Neural cell (in vitro differentiated cells): Measurements from ENCODE around the gene CALML4. TPM values are rescaled to one million over a fixed set of nuclear protein-coding genes. Genes with fewer than 3 reads are reported as not detected.

ENCODE experiments used
- H2AFZ ChIP-seq: fragments of 200-600, 300-800 bp; sonication (generic), shearing (Covaris generic); 2 replicates; pipeline ENCODE4 v1.6.0; 2014; ENCODE audit warnings: low read depth, mild to moderate bottlenecking, antibody characterized with exemption, low read length, moderate library complexity
- H3F3A ChIP-seq: fragments of 200-600 bp; shearing (Covaris generic); 2 replicates; pipeline ENCODE4 v1.6.1; 2016; ENCODE audit warnings: mild to moderate bottlenecking, moderate library complexity, mixed read lengths, antibody characterized with exemption, low read length; ENCODE audit not compliant: insufficient read depth, poor library complexity, severe bottlenecking
- H3K27ac ChIP-seq: fragments of 200-600, 300-800 bp; sonication (generic), shearing (Covaris generic); 2 replicates; pipeline ENCODE4 v1.5.1; 2014; ENCODE audit warnings: mild to moderate bottlenecking, low read length, moderate library complexity
- H3K27me3 ChIP-seq: fragments of 300-800, 200-600 bp; sonication (generic), shearing (Covaris generic); 2 replicates; pipeline ENCODE4 v1.6.0; 2014; ENCODE audit warnings: mild to moderate bottlenecking, low read depth, low read length, moderate library complexity; ENCODE audit not compliant: insufficient read depth
- H3K36me3 ChIP-seq: fragments of 300-800, 200-600 bp; sonication (generic), shearing (Covaris generic); 2 replicates; pipeline ENCODE4 v1.5.1; 2014; ENCODE audit warnings: mild to moderate bottlenecking, antibody characterized with exemption, low read length, moderate library complexity; ENCODE audit not compliant: insufficient read depth
- H3K4me2 ChIP-seq: fragments of 300-800, 200-600 bp; sonication (generic), shearing (Covaris generic); 2 replicates; pipeline ENCODE4 v1.6.0; 2014; ENCODE audit warnings: mild to moderate bottlenecking, low read length
- H3K4me3 ChIP-seq: fragments of 300-800, 200-600 bp; sonication (generic), shearing (Covaris generic); 2 replicates; pipeline ENCODE4 v1.5.1; 2014; ENCODE audit warnings: mild to moderate bottlenecking, low read length, moderate library complexity
- H3K79me2 ChIP-seq: fragments of 200-600 bp; shearing (Covaris generic); replicated peaks from 2 replicates; pipeline ENCODE4 v1.6.0; 2014; ENCODE audit warnings: mild to moderate bottlenecking, low read length, moderate library complexity; ENCODE audit not compliant: insufficient read depth
- H3K9ac ChIP-seq: fragments of 300-800, 200-600 bp; sonication (generic), shearing (Covaris generic); 2 replicates; pipeline ENCODE4 v1.6.1; 2016; ENCODE audit warnings: mild to moderate bottlenecking, low read length, mixed read lengths
- H3K9me2 ChIP-seq: fragments of 200-600 bp; shearing (Covaris generic); 2 replicates; pipeline ENCODE4 v1.6.1; 2016; ENCODE audit warnings: mild to moderate bottlenecking, low read length, mixed read lengths; ENCODE audit not compliant: insufficient read depth
- H3K9me3 ChIP-seq: fragments of 200-600, 300-800 bp; sonication (generic), shearing (Covaris generic); 2 replicates; pipeline ENCODE4 v1.6.1; 2016; ENCODE audit warnings: mild to moderate bottlenecking, mixed run types, low read length, moderate library complexity, mixed read lengths
- H4K20me1 ChIP-seq: fragments of 200-600 bp; shearing (Covaris generic); 2 replicates; pipeline ENCODE4 v1.6.1; 2016; ENCODE audit warnings: mild to moderate bottlenecking, mixed run types; ENCODE audit not compliant: insufficient read depth
- EP300 ChIP-seq: fragments of 450-650 bp; conservative IDR thresholded peaks from 2 replicates; pipeline ENCODE4 v1.6.1; 2014; ENCODE audit warnings: antibody characterized with exemption, mild to moderate bottlenecking, moderate library complexity; ENCODE audit not compliant: poor library complexity, severe bottlenecking
- EZH2 ChIP-seq: fragments of 200-600, 300-800 bp; shearing (Covaris generic), sonication (generic); IDR thresholded peaks from 2 replicates; pipeline ENCODE4 v1.6.1; 2014; ENCODE audit warnings: antibody characterized with exemption, low read length, borderline replicate concordance, mild to moderate bottlenecking; ENCODE audit not compliant: insufficient read depth, poor library complexity, severe bottlenecking
- MXI1 ChIP-seq: fragments of 450-650 bp; conservative IDR thresholded peaks from 2 replicates; pipeline ENCODE4 v1.6.1; 2014; ENCODE audit warnings: antibody characterized with exemption, mild to moderate bottlenecking; ENCODE audit not compliant: poor library complexity, severe bottlenecking
- POLR2AphosphoS5 ChIP-seq: IDR thresholded peaks from 2 replicates; pipeline ENCODE4 v1.6.1; 2012
- RAD21 ChIP-seq: fragments of 450-650 bp; conservative IDR thresholded peaks from 2 replicates; pipeline ENCODE4 v1.6.1; 2014; ENCODE audit warnings: antibody characterized with exemption, mild to moderate bottlenecking, moderate library complexity
- SMC3 ChIP-seq: fragments of 450-650 bp; conservative IDR thresholded peaks from 2 replicates; pipeline ENCODE4 v1.6.1; 2014; ENCODE audit warnings: antibody characterized with exemption, mild to moderate bottlenecking, moderate library complexity; ENCODE audit not compliant: poor library complexity
- TAF1 ChIP-seq: IDR thresholded peaks from 2 replicates; pipeline ENCODE4 v1.6.1; 2012; ENCODE audit warnings: low read depth
- polyA plus RNA-seq: library from polyadenylated mRNA; depleted of rRNA; stranded (reverse); fragments of >200 nt; gene quantifications from 2 replicates; pipeline ENCODE4 v1.2.3, GENCODE V29; 2014
- TF ChIP-seq, protein P1 (sequence below): fragments of 450-650 bp; IDR thresholded peaks from 2 replicates; pipeline ENCODE4 v1.5.1; 2014; ENCODE audit warnings: antibody characterized with exemption, mild to moderate bottlenecking, moderate library complexity; ENCODE audit not compliant: poor library complexity, severe bottlenecking
- TF ChIP-seq, protein P2 (sequence below): IDR thresholded peaks from 2 replicates; pipeline ENCODE4 v1.6.1; 2012; ENCODE audit warnings: borderline replicate concordance

The CALML4 gene
- polyA plus RNA-seq, 1 donor from 2014 or later, result 0.43 TPM

DNA sequence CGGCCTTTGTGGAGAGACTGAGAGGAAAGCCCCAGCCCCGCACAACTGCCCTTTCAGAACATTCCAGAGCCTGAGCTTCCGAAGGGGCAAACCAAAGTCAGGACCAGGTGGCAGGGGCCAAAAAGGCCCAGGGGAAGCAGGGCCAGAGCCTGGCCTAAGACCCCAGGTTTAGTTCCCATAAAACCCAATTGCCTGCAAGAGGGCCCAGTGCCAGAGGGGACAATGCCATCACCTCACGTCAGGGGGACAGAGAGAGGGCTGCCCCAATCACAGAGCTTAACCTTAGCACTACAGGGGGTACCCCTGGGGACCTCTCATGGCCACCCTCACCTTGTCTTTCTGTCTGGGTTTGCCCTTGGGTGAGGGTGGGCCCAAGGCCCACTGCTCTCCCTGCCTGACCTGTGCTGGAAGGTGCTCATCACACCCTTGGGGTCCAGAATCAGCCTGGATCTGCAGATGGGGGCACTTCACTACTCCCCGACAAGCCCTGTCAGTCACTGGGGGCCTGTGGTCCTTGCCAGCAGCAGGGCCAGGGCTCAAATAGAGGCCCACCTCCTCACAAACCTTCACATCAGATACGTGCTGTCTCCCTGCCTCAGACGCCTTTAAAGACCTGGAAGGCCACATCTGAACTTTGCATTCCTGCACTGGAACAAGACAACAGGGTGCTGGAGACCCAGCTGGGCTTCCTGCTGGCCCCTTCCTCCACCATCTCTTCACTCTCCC, 3.8 kb downstream of the CALML4 start:
- Histone ChIP-seq H3K9me3 (no peaks in the 10 kb centered on the region), H4K20me1 (no peaks in the 10 kb centered on the region), H3K4me3 (no peak overlapping the region), H3K36me3 (no peaks in the 10 kb centered on the region), H3K27me3 (no peaks in the 10 kb centered on the region), H3K4me2 (no peak overlapping the region), H3K9ac (no peak overlapping the region), H3K79me2 (no peaks in the 10 kb centered on the region), H3K9me2 (no peaks in the 10 kb centered on the region), H3F3A (no peaks in the 10 kb centered on the region), H3K27ac (no peak overlapping the region), H2AFZ (no peak overlapping the region)
- TF ChIP-seq TAF1 (no peak), EZH2 (no peak), POLR2AphosphoS5 (no peak), MXI1 (no peak), RAD21 (no peak), EP300 (no peak), SMC3 (no peak)
- TF ChIP-seq, protein P1, sequence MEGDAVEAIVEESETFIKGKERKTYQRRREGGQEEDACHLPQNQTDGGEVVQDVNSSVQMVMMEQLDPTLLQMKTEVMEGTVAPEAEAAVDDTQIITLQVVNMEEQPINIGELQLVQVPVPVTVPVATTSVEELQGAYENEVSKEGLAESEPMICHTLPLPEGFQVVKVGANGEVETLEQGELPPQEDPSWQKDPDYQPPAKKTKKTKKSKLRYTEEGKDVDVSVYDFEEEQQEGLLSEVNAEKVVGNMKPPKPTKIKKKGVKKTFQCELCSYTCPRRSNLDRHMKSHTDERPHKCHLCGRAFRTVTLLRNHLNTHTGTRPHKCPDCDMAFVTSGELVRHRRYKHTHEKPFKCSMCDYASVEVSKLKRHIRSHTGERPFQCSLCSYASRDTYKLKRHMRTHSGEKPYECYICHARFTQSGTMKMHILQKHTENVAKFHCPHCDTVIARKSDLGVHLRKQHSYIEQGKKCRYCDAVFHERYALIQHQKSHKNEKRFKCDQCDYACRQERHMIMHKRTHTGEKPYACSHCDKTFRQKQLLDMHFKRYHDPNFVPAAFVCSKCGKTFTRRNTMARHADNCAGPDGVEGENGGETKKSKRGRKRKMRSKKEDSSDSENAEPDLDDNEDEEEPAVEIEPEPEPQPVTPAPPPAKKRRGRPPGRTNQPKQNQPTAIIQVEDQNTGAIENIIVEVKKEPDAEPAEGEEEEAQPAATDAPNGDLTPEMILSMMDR, result no peak
- TF ChIP-seq, protein P2, sequence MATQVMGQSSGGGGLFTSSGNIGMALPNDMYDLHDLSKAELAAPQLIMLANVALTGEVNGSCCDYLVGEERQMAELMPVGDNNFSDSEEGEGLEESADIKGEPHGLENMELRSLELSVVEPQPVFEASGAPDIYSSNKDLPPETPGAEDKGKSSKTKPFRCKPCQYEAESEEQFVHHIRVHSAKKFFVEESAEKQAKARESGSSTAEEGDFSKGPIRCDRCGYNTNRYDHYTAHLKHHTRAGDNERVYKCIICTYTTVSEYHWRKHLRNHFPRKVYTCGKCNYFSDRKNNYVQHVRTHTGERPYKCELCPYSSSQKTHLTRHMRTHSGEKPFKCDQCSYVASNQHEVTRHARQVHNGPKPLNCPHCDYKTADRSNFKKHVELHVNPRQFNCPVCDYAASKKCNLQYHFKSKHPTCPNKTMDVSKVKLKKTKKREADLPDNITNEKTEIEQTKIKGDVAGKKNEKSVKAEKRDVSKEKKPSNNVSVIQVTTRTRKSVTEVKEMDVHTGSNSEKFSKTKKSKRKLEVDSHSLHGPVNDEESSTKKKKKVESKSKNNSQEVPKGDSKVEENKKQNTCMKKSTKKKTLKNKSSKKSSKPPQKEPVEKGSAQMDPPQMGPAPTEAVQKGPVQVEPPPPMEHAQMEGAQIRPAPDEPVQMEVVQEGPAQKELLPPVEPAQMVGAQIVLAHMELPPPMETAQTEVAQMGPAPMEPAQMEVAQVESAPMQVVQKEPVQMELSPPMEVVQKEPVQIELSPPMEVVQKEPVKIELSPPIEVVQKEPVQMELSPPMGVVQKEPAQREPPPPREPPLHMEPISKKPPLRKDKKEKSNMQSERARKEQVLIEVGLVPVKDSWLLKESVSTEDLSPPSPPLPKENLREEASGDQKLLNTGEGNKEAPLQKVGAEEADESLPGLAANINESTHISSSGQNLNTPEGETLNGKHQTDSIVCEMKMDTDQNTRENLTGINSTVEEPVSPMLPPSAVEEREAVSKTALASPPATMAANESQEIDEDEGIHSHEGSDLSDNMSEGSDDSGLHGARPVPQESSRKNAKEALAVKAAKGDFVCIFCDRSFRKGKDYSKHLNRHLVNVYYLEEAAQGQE, result no peak

DNA sequence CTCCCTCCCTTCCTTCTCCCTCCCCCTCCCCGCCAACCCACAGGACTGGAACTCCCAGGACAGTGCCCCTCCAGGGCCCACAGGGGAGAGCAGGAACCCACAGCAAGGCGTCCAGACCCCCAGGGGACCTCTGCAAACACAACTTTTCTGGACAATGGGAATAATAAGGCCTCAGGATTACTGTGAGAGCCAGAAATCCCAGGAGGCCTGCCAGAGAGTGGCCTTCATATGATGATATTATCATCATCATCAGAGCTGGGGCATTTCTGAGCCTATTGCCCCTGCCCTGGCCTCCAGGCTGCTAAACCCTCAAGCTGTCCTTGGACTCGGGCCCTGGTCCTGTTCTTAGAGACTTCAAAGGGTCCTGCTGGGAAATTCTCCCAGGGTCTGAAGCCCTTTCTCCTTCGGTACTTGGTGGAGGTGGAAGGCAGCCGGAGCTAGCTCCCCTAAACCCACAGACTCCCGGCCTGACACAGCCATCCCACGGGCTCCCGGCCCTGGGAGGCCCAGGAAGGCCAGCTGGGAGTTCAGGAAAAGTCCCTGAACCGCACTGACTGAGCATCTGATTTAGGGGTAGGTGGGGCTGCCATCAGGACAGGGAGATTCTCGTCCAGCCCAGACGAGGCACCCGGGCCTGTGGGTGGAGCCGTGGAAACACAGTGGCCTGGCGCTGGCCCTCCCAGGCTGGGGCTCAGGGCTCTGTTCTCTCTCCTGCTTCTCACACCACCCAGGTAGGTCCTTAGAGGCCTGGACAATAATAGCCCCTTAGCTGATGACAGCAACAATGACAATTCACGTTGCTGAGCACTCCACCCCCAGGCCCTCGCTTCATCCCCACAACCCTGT, 4.9 kb downstream of the CALML4 start:
- H3K27ac ChIP-seq, result no peak overlapping the region

More for the DNA sequence above, 4.9 kb downstream of the CALML4 start:
- H3K79me2 ChIP-seq, result no peaks in the 10 kb centered on the region
- no peak overlapping the region for H2AFZ ChIP-seq
- no peaks in the 10 kb centered on the region for H3K9me3 ChIP-seq
- no peaks in the 10 kb centered on the region for H4K20me1 ChIP-seq
- no peak overlapping the region for H3K4me2 ChIP-seq
- H3K27me3 ChIP-seq, result no peaks in the 10 kb centered on the region
- no peaks in the 10 kb centered on the region for H3K9me2 ChIP-seq
- H3K4me3 ChIP-seq, result no peak overlapping the region
- TF ChIP-seq EP300, result no peak
- no peak for TF ChIP-seq POLR2AphosphoS5
- TF ChIP-seq TAF1, result no peak
- TF ChIP-seq, protein P2, result no peak
- no peak for TF ChIP-seq MXI1
- TF ChIP-seq EZH2, result no peak
- TF ChIP-seq SMC3, result no peak
- TF ChIP-seq, protein P1, result no peak
- no peak for TF ChIP-seq RAD21
- H3F3A ChIP-seq, result no peaks in the 10 kb centered on the region
- H3K36me3 ChIP-seq, result no peaks in the 10 kb centered on the region
- no peak overlapping the region for H3K9ac ChIP-seq
